GM21367 (cell line): ENCODE measurements around the gene CYP21A2.
"Not testable (repeated sequence)": the region's sequence is repeated elsewhere in the genome, so short reads cannot be mapped to it uniquely, and the experiment has no call there.

ENCODE experiments used
- ATAC-seq: cut with Tn5 transposase; IDR thresholded peaks from one replicate; pipeline ENCODE4 v1.9.1; 2021; ENCODE audit not compliant: unreplicated experiment

CYP21A2 gene

GRCh38 chr6:32029553-32029952 is 8.7 kb upstream of the CYP21A2 start:
- not testable (repeated sequence) for ATAC-seq

- not testable (repeated sequence) for ATAC-seq
Observed at GRCh38 chr6:32035283-32036013, 2.8 kb upstream of the CYP21A2 start.

GRCh38 chr6:32037136-32037535 is 1.1 kb upstream of the CYP21A2 start:
- ATAC-seq: not testable (repeated sequence)

DNA sequence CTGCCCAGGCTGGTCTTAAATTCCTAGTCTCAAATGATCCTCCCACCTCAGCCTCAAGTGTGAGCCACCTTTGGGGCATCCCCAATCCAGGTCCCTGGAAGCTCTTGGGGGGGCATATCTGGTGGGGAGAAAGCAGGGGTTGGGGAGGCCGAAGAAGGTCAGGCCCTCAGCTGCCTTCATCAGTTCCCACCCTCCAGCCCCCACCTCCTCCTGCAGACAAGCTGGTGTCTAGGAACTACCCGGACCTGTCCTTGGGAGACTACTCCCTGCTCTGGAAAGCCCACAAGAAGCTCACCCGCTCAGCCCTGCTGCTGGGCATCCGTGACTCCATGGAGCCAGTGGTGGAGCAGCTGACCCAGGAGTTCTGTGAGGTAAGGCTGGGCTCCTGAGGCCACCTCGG is 663 bp downstream of the CYP21A2 start:
- ATAC-seq: not testable (repeated sequence)

- ATAC-seq: not testable (repeated sequence)
Observed at GRCh38 chr6:32039321-32040274, 1.4 kb downstream of the CYP21A2 start.

- not testable (repeated sequence) for ATAC-seq
Observed at GRCh38 chr6:32040299-32041049, 2.3 kb downstream of the CYP21A2 start.

DNA sequence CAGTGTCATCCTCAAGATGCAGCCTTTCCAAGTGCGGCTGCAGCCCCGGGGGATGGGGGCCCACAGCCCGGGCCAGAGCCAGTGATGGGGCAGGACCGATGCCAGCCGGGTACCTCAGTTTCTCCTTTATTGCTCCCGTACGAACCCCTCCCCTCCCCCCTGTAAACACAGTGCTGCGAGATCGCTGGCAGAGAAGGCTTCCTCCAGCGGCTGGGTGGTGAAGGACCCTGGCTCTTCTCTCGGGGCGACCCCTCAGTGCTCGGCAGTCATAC is 2.8 kb downstream of the CYP21A2 start:
- ATAC-seq: not testable (repeated sequence)

DNA sequence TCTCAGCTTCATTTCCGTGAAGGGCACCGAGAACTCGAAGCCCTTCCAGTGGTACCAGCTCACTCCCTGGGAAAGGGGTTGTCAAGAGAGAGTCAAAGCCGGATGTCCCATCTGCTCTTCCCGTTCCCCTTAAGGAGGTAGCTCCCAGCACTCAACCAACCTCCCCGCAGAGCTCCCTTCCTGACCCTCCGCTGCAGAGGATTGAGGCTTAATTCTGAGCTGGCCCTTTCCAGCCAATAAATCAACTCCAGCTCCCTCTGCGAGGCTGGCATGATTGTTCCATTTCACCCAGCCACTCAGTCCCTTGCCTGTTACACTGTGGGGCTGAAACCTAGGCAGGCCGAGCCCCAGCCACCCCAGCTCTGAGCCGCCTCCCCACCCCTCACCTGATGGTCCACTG is 3.2 kb downstream of the CYP21A2 start:
- ATAC-seq: not testable (repeated sequence)

DNA sequence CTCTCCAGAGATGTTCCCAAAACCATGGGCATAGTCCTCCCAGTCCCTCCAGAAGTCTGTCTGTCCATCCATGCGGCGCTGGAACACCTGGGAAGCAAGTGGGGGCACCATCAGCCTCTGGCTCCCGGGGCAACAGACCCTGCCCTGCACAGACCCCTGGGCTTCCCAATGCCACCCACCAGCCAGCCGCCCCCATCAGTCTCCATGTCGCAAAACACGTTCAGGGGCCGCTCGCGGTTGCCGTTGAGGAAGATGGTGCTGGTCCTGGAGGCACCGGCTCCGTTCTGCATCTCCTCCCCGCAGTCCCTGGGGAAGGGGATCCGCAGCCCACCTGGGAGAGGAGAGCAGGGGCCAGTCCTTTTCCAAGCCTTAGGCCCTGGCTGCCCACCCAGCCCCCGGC is 4.1 kb downstream of the CYP21A2 start:
- ATAC-seq: not testable (repeated sequence)

DNA sequence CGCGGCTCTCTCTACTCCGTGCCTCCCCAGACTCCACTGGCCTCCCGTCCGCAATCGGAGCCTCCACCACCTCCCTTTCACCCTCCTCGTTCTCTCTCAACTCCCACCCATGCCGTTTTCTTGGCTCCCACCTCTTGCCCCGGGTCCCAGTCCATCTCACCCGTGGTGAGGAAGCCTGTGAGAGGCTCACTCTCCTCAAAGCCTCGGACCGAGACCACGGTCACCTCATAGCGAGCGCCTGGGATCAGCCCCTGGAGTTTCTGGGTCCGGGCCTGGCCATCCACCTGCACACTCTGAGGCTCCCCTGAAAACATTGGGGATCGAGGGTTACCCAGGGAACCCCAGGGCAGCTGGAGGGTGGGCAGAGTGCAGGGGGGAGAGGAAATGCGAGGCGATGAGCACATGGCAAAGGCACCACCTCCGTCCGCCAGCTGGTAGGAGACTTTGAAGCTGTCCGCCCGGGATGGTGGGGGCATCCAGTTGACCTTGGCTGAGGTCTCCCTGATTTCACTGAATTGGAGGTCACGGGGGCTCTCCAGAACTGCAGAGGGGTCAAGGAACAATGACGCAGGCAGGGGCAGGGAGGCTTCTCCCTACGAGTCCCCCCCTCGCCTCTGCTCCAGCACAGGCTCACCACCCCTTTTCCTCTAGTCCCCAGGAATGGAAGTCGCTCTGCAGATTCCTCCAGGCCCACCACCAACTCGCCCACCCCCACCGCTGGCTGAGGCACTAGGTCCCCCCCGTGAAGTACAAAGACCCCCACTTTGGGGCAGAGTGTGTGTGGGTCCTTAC is 5.6 kb downstream of the CYP21A2 start:
- ATAC-seq: not testable (repeated sequence)

DNA sequence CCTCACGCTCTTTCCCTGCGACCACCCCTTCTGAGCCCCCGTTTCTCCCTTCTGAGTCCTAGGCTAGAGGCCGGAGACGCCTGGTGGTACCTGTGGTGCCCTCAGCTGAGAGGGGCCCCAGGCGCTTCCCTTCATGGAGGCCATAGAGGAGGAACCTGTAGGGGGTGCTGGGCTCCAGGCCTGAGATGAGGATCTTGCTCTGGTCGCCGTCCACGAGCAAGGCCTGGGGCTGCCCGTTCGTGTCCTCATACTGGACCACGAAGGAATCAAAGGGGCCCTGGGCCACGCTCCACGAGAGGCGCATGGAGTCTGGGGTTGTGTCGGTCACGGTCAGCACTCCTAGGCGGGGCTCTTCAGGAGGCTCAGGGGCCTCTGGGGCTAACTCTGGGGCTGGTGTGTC is 6.7 kb downstream of the CYP21A2 start:
- not testable (repeated sequence) for ATAC-seq

DNA sequence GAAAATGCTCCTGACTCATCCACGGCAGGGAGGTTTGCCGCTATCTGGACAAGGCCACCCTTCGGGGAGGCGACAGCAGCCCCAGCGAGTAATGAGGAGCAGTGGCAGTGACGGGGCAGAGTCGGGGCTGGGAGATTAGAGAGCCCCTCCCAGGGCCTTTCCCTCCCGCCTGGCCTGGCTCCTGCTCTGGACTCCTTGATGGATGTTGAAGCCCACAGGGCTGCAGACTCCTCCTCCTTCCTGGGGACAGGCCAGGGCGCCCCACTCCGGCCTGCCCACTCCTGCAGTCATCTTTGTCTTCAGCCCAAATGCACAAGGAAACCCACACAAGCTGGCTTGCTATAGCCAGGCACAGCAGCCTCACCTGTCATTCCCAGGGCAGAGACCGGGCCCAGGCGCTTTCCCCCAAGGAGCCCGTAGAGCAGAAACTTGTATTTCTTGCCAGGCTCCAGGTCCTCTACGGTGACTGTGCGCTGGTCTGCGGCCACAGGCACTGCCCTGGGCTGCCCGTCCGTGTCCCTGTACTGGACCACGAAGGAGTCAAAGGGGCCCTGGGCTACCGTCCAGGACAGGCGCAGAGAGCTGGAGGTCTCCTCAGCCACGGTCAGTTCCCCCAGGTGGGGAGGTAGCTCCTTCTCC is 7.7 kb downstream of the CYP21A2 start:
- no peak for ATAC-seq

- no peak for ATAC-seq
Observed at GRCh38 chr6:32046450-32047083, 8.4 kb downstream of the CYP21A2 start.

DNA sequence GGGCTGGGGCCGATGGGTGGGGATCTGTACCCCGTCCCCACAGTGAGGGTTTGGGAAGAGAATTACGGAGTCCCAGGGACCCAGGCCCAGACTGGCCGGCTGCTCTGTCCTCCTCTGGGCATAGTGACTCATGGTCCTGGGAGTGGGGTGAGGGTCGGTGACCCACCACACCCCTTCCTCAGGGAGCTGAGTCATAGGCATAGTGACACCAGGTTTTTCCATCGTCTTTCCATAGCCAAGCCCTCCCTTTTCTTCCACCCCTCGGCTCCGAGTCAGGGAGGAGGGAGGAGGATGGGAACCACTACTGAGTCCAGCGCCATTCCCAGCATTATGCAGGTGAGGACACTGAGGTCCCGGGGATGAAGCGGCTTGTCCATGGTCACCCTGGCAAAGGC is 8.9 kb downstream of the CYP21A2 start:
- ATAC-seq: no peak

DNA sequence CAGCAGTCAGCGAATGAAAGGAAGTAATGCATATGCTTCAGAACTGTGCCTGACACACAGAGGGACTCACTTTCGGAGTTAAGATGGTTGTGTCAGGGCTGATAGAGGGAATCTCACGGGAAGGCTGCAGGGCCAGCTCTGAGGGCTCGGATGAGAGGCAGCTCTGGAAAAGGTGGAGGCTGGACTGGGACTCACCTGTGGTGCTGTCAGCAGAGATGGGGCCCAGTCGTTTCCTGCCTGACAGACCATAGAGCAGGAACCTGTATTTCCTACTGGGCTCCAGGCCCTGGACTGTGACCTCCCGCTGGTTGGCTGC is 9.3 kb downstream of the CYP21A2 start:
- no peak for ATAC-seq

GRCh38 chr6:32047855-32048766 is 9.9 kb downstream of the CYP21A2 start:
- no peak for ATAC-seq

DNA sequence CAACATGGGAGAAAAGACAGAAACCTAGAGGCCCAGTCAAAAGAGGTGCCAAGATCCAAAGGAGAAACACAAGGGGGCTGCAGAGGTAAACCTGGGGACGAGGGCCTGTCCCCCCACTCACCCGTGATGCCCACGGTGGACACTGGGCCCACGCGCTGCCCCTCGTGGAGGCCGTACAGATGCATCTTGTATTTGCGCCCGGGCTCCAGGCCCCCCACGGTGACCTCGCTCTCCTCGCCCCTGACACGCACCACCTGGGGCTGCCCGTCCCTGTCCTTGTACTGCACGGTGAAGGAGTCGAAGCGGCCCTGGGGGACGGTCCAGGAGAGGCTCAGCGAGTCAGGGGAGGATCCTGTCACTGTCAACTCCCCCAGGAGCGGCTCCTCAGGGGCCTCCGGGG is 10.9 kb downstream of the CYP21A2 start:
- not testable (repeated sequence) for ATAC-seq

DNA sequence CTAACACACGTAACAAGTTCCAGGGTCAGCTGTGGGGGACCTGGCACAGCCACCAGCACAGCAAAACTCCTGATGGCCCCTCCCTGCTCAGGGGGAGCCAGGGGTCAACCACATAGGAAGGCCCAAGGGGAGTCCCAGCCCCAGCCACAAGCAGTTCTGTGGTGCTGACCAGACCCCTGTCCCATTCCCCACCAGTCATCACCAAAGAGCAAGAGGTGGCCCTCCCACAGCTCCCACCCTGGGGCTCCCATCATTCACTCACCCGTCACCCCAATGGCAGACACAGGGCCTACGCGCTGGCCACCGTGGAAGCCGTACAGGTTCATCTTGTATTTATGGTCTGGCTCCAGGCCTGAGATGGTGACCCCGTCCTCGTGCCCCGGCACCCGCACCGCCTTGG is 11.5 kb downstream of the CYP21A2 start:
- ATAC-seq: not testable (repeated sequence)

DNA sequence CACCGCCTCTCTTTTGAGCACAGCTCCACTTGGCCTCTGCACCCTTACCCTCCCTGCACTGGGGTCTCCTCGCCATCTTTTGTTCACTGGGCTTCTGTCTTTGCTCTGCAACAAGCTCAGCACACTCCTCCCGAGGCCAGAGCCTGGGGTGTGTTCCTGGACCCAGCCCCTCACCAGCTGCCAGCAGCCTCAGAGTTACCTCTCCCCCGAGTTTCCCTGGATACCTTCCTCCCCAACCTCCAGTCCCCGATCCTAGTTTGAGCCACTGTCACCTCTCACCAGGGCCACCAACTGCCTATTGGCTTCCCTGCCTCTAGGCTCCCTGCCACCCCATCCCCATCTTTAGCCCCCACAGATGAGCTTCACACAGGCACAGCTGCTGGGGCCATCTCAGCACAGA is 12.3 kb downstream of the CYP21A2 start:
- ATAC-seq: no peak
